NOMO-1 treated with DMSO at 0.1 percent for 48 hours (cell line): ENCODE measurements around the gene CYTH4.
A peak's percentile ranks its signal among the peaks of the same experiment; 100 is the strongest.
"Not testable (repeated sequence)": the region's sequence is repeated elsewhere in the genome, so short reads cannot be mapped to it uniquely, and the experiment has no call there.

ENCODE experiments used
- DNase-seq: peaks from one replicate; lab custom pipeline; 2025; ENCODE audit not compliant: unreplicated experiment; lab: John Stamatoyannopoulos, UW

CYTH4 gene

GRCh38 chr22:37248251-37248650 lies 34.1 kb upstream of the CYTH4 start:
- DNase-seq = no peak

DNA sequence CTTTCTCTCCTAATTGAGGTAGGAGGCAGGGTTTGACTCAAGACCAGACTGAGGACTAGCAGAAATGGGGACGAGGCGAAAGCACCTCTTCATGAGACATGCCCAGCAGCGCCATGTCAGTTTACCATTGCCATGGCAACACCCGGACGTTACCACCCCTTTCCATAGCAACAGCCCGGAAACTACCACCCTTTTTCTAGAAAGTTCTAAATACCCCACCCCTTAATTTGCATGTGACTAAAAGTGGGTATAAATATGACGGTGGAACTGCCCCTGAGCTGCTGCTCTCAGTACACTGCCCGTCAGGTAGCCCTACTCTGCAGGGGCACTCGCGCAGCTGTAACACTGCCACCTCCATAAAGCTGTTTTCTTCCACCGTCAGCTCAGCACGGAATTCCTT lies 32.3 kb upstream of the CYTH4 start:
- no peak for DNase-seq

- DNase-seq = not testable (repeated sequence)
Observed at GRCh38 chr22:37251836-37252235, 30.5 kb upstream of the CYTH4 start.

DNA sequence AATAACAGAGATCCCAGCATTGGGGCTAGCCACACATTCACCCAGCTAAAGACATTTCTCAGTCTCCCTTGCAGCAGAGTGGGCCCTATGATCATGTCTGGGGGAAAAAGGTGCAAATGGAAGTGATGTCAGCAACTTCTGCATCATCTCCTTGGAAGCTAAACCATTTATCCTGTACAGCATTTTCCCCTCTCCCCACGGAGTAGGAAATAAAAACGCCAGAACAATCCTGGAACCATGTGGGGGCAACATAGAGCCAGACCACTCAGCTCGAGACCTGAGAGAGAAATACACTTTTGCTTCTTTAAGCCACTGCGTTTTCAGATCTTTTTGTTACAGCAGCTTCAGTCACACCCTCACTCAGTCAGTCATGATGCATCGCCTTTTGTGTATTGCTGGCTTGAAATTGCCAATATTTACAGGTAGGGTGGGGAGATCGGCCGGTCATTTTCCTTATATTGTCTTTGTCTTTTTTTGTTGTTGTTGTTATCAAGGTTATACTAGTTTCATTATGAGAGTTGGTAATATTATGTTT lies 29.1 kb upstream of the CYTH4 start:
- DNase-seq = no peak

GRCh38 chr22:37254209-37254866 lies 28.0 kb upstream of the CYTH4 start:
- no peak for DNase-seq

GRCh38 chr22:37254867-37255233 lies 27.5 kb upstream of the CYTH4 start:
- no peak for DNase-seq

- DNase-seq = no peak
Observed at GRCh38 chr22:37255558-37256006, 26.7 kb upstream of the CYTH4 start.

- DNase-seq = no peak
Observed at GRCh38 chr22:37256075-37256726, 26.1 kb upstream of the CYTH4 start.

DNA sequence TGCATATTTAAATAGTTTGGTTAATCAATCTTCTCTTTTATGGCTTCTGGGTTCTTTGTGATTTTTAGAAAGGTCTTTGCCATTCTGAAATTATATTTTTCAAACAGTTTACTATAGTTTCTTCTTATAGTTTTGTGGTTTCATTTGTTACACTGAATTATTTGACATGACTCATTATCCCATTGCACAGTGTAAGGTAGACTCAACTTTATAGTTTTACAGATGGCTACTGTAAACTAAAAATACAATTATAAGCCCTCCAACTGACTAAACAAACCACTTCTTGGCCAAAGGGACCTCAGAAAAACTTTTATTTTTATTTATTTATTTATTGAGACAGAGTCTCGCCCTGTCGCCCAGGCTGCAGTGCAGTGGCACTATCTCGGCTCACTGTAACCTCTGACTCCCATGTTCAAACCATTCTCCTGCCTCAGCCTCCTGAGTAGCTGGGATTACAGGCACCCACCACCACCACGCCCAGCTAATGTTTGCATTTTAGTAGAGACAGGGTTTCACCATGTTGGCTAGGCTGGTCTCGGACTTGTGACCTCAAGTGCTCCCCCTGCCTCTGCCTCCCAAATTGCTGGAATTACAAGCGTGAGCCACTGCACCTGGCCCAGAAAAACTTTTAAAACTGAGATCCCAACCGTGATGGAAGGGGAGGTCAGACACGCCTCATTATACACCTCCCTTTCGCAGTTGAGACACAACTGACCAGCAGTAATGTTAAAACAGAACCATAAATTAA lies 24.1 kb upstream of the CYTH4 start:
- DNase-seq = no peak

DNA sequence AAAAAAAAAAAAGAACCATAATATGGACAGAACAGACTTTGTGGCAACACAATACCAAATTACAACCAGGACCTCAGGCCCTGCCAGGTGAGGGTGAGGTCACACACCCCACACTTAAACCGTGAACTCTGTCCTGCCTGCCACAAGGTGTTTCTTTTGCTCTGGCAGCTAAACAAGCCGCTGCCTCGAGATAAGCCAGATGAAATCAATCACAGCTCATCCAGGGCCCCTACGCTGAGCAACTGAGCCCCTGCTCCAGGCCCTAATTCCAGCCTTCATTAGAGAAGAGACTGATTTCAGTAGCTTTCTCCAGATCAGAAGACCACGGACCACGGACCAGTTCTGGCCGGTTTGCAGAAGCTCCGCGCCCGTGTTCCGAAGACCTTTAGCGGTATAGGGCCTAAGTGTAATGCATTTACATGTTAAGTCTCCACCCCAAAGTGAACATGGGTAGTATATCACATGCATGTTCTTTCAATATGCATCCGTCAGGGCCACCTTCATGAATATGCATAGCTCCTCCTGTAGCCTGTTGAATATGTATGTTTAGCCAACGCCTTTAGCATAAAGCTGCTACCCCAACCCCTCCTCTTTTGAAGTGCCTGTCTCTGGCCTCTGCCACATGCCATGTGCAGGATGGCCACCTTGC lies 23.4 kb upstream of the CYTH4 start:
- DNase-seq = no peak

DNA sequence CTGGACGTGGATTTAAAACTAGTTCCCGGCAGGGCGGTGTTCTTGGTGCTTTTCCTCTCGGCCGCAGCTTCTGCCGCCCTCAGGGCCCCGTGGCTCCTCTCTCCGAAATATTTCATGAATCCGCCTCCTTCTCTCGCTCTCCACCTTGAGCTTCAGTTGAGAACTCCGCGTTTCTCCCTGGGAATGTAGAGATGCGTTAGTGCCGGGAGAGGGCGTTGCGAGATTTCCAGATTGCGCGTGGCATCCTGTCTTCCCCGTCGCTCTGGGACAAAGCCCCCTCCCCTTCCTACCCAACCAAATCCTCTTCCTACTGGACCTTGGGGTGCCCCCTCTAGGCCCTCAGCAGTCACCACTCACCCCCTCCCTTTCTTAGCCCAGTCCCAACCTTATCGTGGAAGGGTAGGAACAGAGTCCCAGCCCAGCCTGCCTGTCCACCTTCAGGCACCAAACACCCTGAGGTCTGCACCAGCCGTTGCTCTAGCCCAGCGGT lies 22.7 kb upstream of the CYTH4 start:
- DNase-seq = peak; percentile 48

DNA sequence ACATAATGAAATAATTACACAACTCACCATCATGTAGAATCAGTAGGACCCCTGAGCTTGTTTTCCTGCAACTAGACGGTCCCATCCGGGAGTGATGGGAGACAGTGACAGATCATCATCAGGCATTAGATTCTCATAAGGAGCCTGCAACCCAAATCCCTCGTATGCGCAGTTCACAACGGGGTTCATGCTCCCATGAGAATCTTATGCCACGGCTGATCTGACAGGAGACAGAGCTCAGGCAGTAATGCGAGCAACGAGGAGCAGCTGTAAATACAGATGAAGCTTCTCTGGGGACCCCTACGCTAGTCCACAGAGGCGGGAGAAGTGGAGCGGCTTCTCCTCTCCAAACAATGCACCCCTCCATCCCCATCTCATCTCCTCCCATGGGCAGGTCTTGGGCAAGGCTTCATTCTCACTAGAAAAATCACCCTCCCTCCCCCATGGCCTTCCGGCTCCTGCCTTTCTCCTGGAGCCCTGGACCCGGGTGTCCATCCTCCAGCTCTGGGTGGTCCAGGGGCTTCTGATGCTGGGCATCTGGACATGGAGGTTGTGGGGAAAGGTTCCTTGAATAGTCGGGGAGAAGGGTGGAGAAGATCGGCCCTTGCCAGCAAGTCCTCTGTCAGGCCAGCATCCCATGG lies 22.0 kb upstream of the CYTH4 start:
- DNase-seq = no peak

- peak; percentile 56 for DNase-seq
Observed at GRCh38 chr22:37260901-37261336, 21.4 kb upstream of the CYTH4 start.

- DNase-seq = no peak
Observed at GRCh38 chr22:37262346-37262745, 20.0 kb upstream of the CYTH4 start.

GRCh38 chr22:37263966-37264887 lies 18.1 kb upstream of the CYTH4 start:
- no peak for DNase-seq

GRCh38 chr22:37266581-37267134 lies 15.7 kb upstream of the CYTH4 start:
- DNase-seq = no peak

- peak; percentile 20 for DNase-seq
Observed at GRCh38 chr22:37267135-37267587, 15.1 kb upstream of the CYTH4 start.

- DNase-seq = peak; percentile 85
Observed at GRCh38 chr22:37267661-37268413, 14.5 kb upstream of the CYTH4 start.
